Activated naive CD8-positive, alpha-beta T cell treated with anti-CD3 and anti-CD28 coated beads for 36 hours (primary cell): ENCODE data around the gene VAMP7. TPM values are rescaled to one million over a fixed set of nuclear protein-coding genes. Genes with fewer than 3 reads are reported as not detected.
"Not testable (repeated sequence)": the region's sequence is repeated elsewhere in the genome, so short reads cannot be mapped to it uniquely, and the experiment has no call there.

Experiments used
- DNase-seq: peaks from one replicate; pipeline ENCODE4 v3.0.0; 2021
- H3K27ac Mint-ChIP-seq: one replicate; pipeline ENCODE4 v1.8.0; 2022; ENCODE audit warnings: mild to moderate bottlenecking, moderate library complexity, mixed read lengths
- H3K27me3 Mint-ChIP-seq: one replicate; pipeline ENCODE4 v1.8.0; 2022; ENCODE audit warnings: mild to moderate bottlenecking, mixed read lengths
- H3K36me3 Mint-ChIP-seq: one replicate; pipeline ENCODE4 v1.8.0; 2021; ENCODE audit warnings: mild to moderate bottlenecking, mixed read lengths
- H3K4me1 Mint-ChIP-seq: one replicate; pipeline ENCODE4 v1.8.0; 2021; ENCODE audit warnings: mixed read lengths
- H3K4me3 Mint-ChIP-seq: one replicate; pipeline ENCODE4 v1.8.0; 2022; ENCODE audit warnings: mild to moderate bottlenecking, moderate library complexity, mixed read lengths
- H3K9me3 Mint-ChIP-seq: one replicate; pipeline ENCODE4 v1.8.0; 2022; ENCODE audit warnings: mixed read lengths
- total RNA-seq, 2 experiments: library from RNA; stranded (reverse); gene quantifications; one replicate each; pipeline ENCODE4 v1.2.3, GENCODE V29; 2021

VAMP7 gene
- total RNA-seq, 2 experiments from 2014 or later: 30.1 to 31.1 TPM

DNA sequence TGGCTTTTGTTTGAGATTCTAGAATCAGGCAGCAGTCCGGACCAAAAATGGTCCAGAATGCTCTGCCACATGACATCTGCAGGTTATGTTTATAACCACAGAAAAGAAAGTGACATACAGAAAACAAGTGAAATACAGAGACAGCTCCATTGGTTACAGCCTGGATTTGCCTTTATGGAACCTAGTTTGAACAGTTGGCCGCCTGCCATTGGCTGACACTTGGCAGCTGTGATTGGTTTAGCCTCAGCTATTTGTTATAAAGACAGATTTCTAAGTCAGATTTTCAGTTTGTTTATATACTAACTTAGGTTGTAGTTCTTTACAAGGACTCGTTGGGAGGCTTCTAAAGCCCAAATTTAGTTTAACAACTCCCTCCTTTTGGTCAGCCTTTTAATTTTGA is 75.5 kb downstream of the VAMP7 start:
- H3K36me3 Mint-ChIP-seq: no peaks in the 10 kb centered on the region
- no peaks in the 10 kb centered on the region for H3K9me3 Mint-ChIP-seq
- H3K4me1 Mint-ChIP-seq: no peaks in the 10 kb centered on the region
- no peak for DNase-seq
- no peak overlapping the region for H3K27ac Mint-ChIP-seq
- no peak overlapping the region for H3K4me3 Mint-ChIP-seq
- no peaks in the 10 kb centered on the region for H3K27me3 Mint-ChIP-seq

- no peak overlapping the region for H3K27ac Mint-ChIP-seq
- H3K9me3 Mint-ChIP-seq: no peaks in the 10 kb centered on the region
- peaks cover 3% of the 10 kb centered on the region for H3K27me3 Mint-ChIP-seq
- H3K36me3 Mint-ChIP-seq: no peaks in the 10 kb centered on the region
- no peak overlapping the region for H3K4me3 Mint-ChIP-seq
- no peak for DNase-seq
- no peaks in the 10 kb centered on the region for H3K4me1 Mint-ChIP-seq
These were observed 76.7 kb downstream of the VAMP7 start for GRCh38 chrX:155957843-155958242.

- Mint-ChIP-seq H3K27ac (no peak overlapping the region), H3K4me1 (no peaks in the 10 kb centered on the region)
These were observed 78.0 kb downstream of the VAMP7 start for GRCh38 chrX:155959018-155959587.

GRCh38 chrX:155962906-155963305 is 81.8 kb downstream of the VAMP7 start:
- H3K4me3 Mint-ChIP-seq: no peak overlapping the region
- no peaks in the 10 kb centered on the region for H3K36me3 Mint-ChIP-seq
- no peaks in the 10 kb centered on the region for H3K4me1 Mint-ChIP-seq
- no peak overlapping the region for H3K27ac Mint-ChIP-seq
- peaks cover 9% of the 10 kb centered on the region for H3K9me3 Mint-ChIP-seq
- DNase-seq: no peak
- H3K27me3 Mint-ChIP-seq: peaks cover 3% of the 10 kb centered on the region

More at GRCh38 chrX:155959018-155959587, 78.0 kb downstream of the VAMP7 start:
- Mint-ChIP-seq H3K36me3 (no peaks in the 10 kb centered on the region), H3K9me3 (peaks cover 5% of the 10 kb centered on the region), H3K27me3 (peaks cover 3% of the 10 kb centered on the region), H3K4me3 (no peak overlapping the region)
- no peak for DNase-seq

- H3K4me1 Mint-ChIP-seq: no peaks in the 10 kb centered on the region
- peaks cover 11% of the 10 kb centered on the region for H3K27me3 Mint-ChIP-seq
- DNase-seq: peak; percentile 21
- H3K27ac Mint-ChIP-seq: no peak overlapping the region
- H3K4me3 Mint-ChIP-seq: no peak overlapping the region
- peaks cover 21% of the 10 kb centered on the region for H3K9me3 Mint-ChIP-seq
- H3K36me3 Mint-ChIP-seq: peaks cover 5% of the 10 kb centered on the region
These were observed 85.7 kb downstream of the VAMP7 start for GRCh38 chrX:155966876-155967275.

- H3K4me1 Mint-ChIP-seq: no peaks in the 10 kb centered on the region
- DNase-seq: no peak
- peaks cover 7% of the 10 kb centered on the region for H3K27me3 Mint-ChIP-seq
- H3K36me3 Mint-ChIP-seq: peaks cover 5% of the 10 kb centered on the region
- H3K9me3 Mint-ChIP-seq: peaks cover 21% of the 10 kb centered on the region
- H3K4me3 Mint-ChIP-seq: no peak overlapping the region
- no peak overlapping the region for H3K27ac Mint-ChIP-seq
These were observed 86.6 kb downstream of the VAMP7 start for GRCh38 chrX:155967653-155968325.

- H3K9me3 Mint-ChIP-seq: peaks cover 21% of the 10 kb centered on the region
- H3K27ac Mint-ChIP-seq: no peak overlapping the region
- H3K4me3 Mint-ChIP-seq: no peak overlapping the region
- peaks cover 7% of the 10 kb centered on the region for H3K27me3 Mint-ChIP-seq
- no peaks in the 10 kb centered on the region for H3K4me1 Mint-ChIP-seq
- DNase-seq: no peak
- H3K36me3 Mint-ChIP-seq: peaks cover 5% of the 10 kb centered on the region
These were observed 87.1 kb downstream of the VAMP7 start for GRCh38 chrX:155968326-155968661.

DNA sequence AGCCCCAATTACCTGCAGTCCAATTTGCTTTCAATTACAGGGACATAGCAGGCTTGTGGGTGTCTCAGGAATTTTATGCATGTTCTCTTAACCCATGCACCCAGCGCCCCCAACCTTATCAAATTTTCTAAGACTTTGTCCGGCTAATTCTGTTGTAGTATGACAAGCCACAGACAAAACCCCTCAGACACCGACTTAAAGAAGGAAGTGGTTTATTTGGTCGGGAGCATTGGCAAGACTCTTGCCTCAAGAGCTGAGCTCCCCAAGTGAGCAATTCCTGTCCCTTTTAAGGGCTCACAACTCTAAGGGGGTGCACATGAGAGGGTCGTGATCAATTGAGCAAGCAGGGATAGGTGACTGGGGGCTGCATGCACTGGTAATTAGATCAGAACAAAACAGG is 87.6 kb downstream of the VAMP7 start:
- DNase-seq: no peak
- Mint-ChIP-seq H3K4me1 (no peaks in the 10 kb centered on the region), H3K9me3 (peaks cover 19% of the 10 kb centered on the region), H3K4me3 (no peak overlapping the region), H3K36me3 (peaks cover 5% of the 10 kb centered on the region), H3K27me3 (peaks cover 7% of the 10 kb centered on the region), H3K27ac (no peak overlapping the region)

DNA sequence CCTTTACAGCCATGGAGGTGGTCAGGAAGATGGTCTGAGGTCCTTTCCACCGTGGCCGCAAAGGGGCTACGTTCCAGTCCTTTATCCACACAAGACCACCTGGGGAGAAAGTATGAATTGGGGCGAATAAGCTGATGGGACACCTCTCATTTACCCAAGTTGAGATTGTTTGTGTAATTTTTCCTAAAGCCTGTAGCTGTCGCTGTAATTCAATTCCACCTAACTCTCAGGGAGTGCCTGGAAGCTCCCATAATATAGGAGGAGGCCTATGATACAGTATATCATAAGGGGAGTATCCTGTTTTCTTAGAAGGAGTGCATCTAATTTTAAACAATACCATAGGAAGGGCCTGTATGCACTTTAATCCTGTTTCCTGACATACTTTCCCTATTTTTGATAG is 90.5 kb downstream of the VAMP7 start:
- peaks cover 12% of the 10 kb centered on the region for H3K9me3 Mint-ChIP-seq

DNA sequence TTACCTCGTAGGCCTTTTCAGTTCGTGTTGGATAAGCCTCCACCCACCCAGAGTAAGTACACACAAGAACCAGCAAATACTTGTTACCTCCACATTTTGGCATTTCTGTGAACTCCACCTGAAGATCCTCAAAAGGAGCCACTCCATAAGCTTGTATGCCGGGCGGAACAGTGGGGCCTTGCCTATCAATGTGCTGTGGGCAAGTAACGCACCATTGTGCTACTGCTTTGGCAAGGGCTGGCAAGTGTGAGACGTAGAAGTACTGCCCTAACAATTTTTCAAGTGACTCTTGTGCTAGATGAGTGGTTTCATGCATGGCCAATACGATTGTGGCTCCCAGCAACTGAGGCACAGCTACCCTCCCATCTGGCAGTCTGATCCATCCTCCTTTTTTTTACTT is 91.1 kb downstream of the VAMP7 start:
- H3K27ac Mint-ChIP-seq, H3K4me1 Mint-ChIP-seq, H3K36me3 Mint-ChIP-seq, DNase-seq, H3K4me3 Mint-ChIP-seq: not testable (repeated sequence)
- peaks cover 10% of the 10 kb centered on the region for H3K27me3 Mint-ChIP-seq
- H3K9me3 Mint-ChIP-seq: peaks cover 12% of the 10 kb centered on the region

More for the DNA sequence above, 90.5 kb downstream of the VAMP7 start:
- H3K4me3 Mint-ChIP-seq, DNase-seq, H3K27ac Mint-ChIP-seq, H3K36me3 Mint-ChIP-seq, H3K4me1 Mint-ChIP-seq: not testable (repeated sequence)
- peaks cover 10% of the 10 kb centered on the region for H3K27me3 Mint-ChIP-seq

GRCh38 chrX:155983326-155983725 is 102.2 kb downstream of the VAMP7 start:
- peaks cover 4% of the 10 kb centered on the region for H3K9me3 Mint-ChIP-seq
- H3K36me3 Mint-ChIP-seq: no peaks in the 10 kb centered on the region
- no peak overlapping the region for H3K4me3 Mint-ChIP-seq

DNA sequence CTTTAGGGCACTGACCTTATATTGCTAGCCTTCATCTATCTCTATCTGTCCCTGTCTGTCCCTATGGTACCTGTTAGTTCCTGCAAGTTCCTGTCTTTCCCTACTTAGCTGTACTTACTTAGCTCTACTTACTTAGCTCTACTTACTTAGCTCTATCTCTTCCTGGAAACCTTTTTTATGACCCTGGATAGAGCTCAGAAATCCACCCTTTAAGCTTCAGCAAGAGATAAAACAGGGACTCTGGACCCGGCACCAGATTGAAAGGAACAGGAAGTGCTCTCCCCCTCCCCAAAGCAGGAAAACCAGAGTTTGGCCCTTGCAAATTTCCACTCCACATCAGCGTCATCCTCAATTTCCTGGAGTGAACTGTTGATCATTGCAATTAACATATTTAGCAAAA is 104.1 kb downstream of the VAMP7 start:
- DNase-seq: no peak
- no peaks in the 10 kb centered on the region for H3K36me3 Mint-ChIP-seq
- peaks cover 4% of the 10 kb centered on the region for H3K9me3 Mint-ChIP-seq
- peaks cover 4% of the 10 kb centered on the region for H3K27me3 Mint-ChIP-seq
- H3K4me3 Mint-ChIP-seq: no peak overlapping the region
- no peak overlapping the region for H3K27ac Mint-ChIP-seq
- no peaks in the 10 kb centered on the region for H3K4me1 Mint-ChIP-seq

More at GRCh38 chrX:155983326-155983725, 102.2 kb downstream of the VAMP7 start:
- DNase-seq: no peak
- Mint-ChIP-seq H3K27me3 (no peaks in the 10 kb centered on the region), H3K27ac (no peak overlapping the region), H3K4me1 (no peaks in the 10 kb centered on the region)

DNA sequence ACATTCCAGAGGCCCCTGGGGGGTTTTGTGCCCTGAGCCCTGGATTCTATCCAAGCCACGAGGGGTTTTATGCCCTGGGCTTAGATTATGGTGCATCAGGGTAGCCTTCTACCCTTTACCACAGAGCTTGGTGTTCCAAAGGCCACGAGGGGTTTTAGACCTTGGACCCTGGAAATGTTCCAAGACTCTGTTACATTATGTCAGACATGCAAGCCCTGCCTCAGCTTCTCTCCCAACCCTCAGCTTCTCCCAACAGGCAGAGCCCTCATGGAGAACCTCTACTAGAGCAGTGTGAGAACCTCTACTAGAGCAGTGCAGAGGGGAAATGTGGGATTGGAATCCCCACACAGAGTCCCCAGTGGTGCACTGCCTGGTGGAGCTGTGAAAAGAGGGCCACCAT is 105.8 kb downstream of the VAMP7 start:
- not testable (repeated sequence) for DNase-seq, H3K4me3 Mint-ChIP-seq, H3K36me3 Mint-ChIP-seq, H3K9me3 Mint-ChIP-seq, H3K27ac Mint-ChIP-seq, H3K27me3 Mint-ChIP-seq, H3K4me1 Mint-ChIP-seq

DNA sequence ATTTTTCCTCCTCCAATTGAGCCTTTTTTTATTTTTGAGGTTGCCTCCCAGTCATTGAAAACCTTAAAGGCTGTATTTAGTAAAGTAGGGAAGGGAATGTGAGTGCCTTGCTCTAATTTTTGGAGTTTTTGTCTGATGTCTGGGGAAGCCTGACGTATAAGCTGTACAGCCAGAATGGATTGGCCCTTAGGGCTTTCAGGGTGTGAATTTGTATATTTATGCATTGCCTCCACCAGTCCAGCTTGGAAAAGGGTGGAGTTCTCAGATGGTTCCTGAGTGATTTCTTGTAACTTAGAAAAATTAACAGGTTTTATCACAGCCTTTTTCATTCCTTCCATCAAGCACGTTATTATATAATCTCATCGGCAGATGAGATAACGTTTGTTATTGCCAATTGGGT is 107.7 kb downstream of the VAMP7 start:
- Mint-ChIP-seq H3K27me3 (peaks cover 4% of the 10 kb centered on the region), H3K27ac (no peak overlapping the region)

More for the DNA sequence above, 107.7 kb downstream of the VAMP7 start:
- no peaks in the 10 kb centered on the region for H3K9me3 Mint-ChIP-seq
- no peak for DNase-seq
- H3K36me3 Mint-ChIP-seq: no peaks in the 10 kb centered on the region
- no peak overlapping the region for H3K4me3 Mint-ChIP-seq
- no peaks in the 10 kb centered on the region for H3K4me1 Mint-ChIP-seq
